H1 (cell line): Measurements from ENCODE around the gene GPR31.

ENCODE experiments used
- ATF2 ChIP-seq: IDR thresholded peaks from 2 replicates; pipeline ENCODE4 v1.6.1; 2012; ENCODE audit warnings: low read length, inconsistent platforms
- CHD2 ChIP-seq: IDR thresholded peaks from 2 replicates; pipeline ENCODE4 v1.6.1; 2012; ENCODE audit warnings: low read length, improper control_type of control experiment
- EP300 ChIP-seq, 2 experiments: IDR thresholded peaks; 1 replicate in 1 of 2; 2 replicates in 1 of 2; pipeline ENCODE4 v1.6.1; 2011 to 2012; ENCODE audit warnings: low read depth in 2 of 2, low read length in 2 of 2, mild to moderate bottlenecking in 2 of 2, borderline replicate concordance in 1 of 2, inconsistent platforms in 1 of 2, moderate library complexity in 1 of 2
- EZH2 ChIP-seq: fragments of 200-600 bp; sonication (generic); IDR thresholded peaks from 2 replicates; pipeline ENCODE4 v1.7.1; 2012; ENCODE audit warnings: low read depth, mild to moderate bottlenecking, moderate library complexity, low read length, inconsistent platforms; ENCODE audit not compliant: severe bottlenecking
- JUN ChIP-seq: IDR thresholded peaks from 2 replicates; pipeline ENCODE4 v1.6.1; 2011; ENCODE audit warnings: low read depth, mild to moderate bottlenecking, improper control_type of control experiment, low read length
- POLR2AphosphoS5 ChIP-seq: IDR thresholded peaks from 2 replicates; pipeline ENCODE4 v1.6.1; 2011; ENCODE audit warnings: low read depth, low read length
- SIX5 ChIP-seq: IDR thresholded peaks from 2 replicates; pipeline ENCODE4 v1.6.1; 2011; ENCODE audit warnings: mild to moderate bottlenecking, low read depth, low read length
- TBP ChIP-seq: IDR thresholded peaks from 2 replicates; pipeline ENCODE4 v1.6.1; 2011; ENCODE audit warnings: low read depth, low read length, improper control_type of control experiment
- TF ChIP-seq, protein P1 (sequence below), 3 experiments: IDR thresholded peaks; 1 replicate in 2 of 3; 2 replicates in 1 of 3; pipeline versions ENCODE4 v1.5.1 to v1.6.1; 2011; ENCODE audit warnings: low read length in 3 of 3, mild to moderate bottlenecking in 3 of 3, inconsistent platforms in 2 of 3, low read depth in 1 of 3, moderate library complexity in 1 of 3; ENCODE audit not compliant: insufficient read depth in 1 of 3; ENCODE audit errors: control extremely low read depth in 1 of 3

GRCh38 chr6:167154895-167155294 is 2.9 kb downstream of the GPR31 start:
- no peak for TF ChIP-seq TBP
- no peak for TF ChIP-seq ATF2
- no peak for TF ChIP-seq EZH2
- TF ChIP-seq, protein P1, sequence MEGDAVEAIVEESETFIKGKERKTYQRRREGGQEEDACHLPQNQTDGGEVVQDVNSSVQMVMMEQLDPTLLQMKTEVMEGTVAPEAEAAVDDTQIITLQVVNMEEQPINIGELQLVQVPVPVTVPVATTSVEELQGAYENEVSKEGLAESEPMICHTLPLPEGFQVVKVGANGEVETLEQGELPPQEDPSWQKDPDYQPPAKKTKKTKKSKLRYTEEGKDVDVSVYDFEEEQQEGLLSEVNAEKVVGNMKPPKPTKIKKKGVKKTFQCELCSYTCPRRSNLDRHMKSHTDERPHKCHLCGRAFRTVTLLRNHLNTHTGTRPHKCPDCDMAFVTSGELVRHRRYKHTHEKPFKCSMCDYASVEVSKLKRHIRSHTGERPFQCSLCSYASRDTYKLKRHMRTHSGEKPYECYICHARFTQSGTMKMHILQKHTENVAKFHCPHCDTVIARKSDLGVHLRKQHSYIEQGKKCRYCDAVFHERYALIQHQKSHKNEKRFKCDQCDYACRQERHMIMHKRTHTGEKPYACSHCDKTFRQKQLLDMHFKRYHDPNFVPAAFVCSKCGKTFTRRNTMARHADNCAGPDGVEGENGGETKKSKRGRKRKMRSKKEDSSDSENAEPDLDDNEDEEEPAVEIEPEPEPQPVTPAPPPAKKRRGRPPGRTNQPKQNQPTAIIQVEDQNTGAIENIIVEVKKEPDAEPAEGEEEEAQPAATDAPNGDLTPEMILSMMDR (IDR thresholded peaks at IDR 0.05; ENCODE audit: control extremely low read depth in 1 of 3, insufficient read depth in 1 of 3, low read depth in 1 of 3, low read length in 3 of 3) = no peak
- no peak for TF ChIP-seq EP300 (IDR thresholded peaks at IDR 0.05; ENCODE audit: borderline replicate concordance in 1 of 2, low read depth in 2 of 2, low read length in 2 of 2)
- TF ChIP-seq CHD2 = no peak
- TF ChIP-seq SIX5 = no peak
- TF ChIP-seq JUN = no peak
- TF ChIP-seq POLR2AphosphoS5 = no peak
